ENCODE results near the gene MVP.

- TF ChIP-seq GATA3 (IDR thresholded peaks at IDR 0.05; ENCODE audit: low read depth, low read length) (no peak), GATA2 (IDR thresholded peaks at IDR 0.05; ENCODE audit: low read depth, low read length) (no peak)
Observed at GRCh38 chr16:29790183-29790948, 29.9 kb upstream of the MVP start, which contains the start of gene KIF22.

All from SH-SY5Y (cell line).